GM12878 (cell line): ENCODE measurements around the gene SNRPB2.

Source experiments
- EP300 ChIP-seq, 2 experiments: fragments of 150-350 bp in 1 of 2; IDR thresholded peaks; 2 replicates each; pipeline ENCODE4 v1.6.1; 2011 to 2012; ENCODE audit warnings: low read depth in 2 of 2, low read length in 2 of 2, borderline replicate concordance in 1 of 2, improper control_type of control experiment in 1 of 2, inconsistent platforms in 1 of 2; ENCODE audit not compliant: control insufficient read depth in 1 of 2
- ESRRA ChIP-seq: IDR thresholded peaks from 2 replicates; pipeline ENCODE4 v1.6.1; 2012; ENCODE audit warnings: mild to moderate bottlenecking, low read length, improper control_type of control experiment
- POLR2AphosphoS5 ChIP-seq: IDR thresholded peaks from 2 replicates; pipeline ENCODE4 v1.6.1; 2011; ENCODE audit warnings: mild to moderate bottlenecking, low read length, inconsistent platforms
- RCOR1 ChIP-seq: conservative IDR thresholded peaks from 2 replicates; pipeline ENCODE4 v1.6.1; 2012; ENCODE audit warnings: low read depth, low read length, improper control_type of control experiment
- SUPT20H ChIP-seq: IDR thresholded peaks from 2 replicates; pipeline ENCODE4 v1.6.1; 2011; ENCODE audit warnings: low read depth, mild to moderate bottlenecking, low read length, moderate library complexity, borderline replicate concordance; ENCODE audit not compliant: control insufficient read depth
- TAF1 ChIP-seq: IDR thresholded peaks from 2 replicates; pipeline ENCODE4 v1.6.1; 2011; ENCODE audit warnings: mild to moderate bottlenecking, low read depth, low read length, borderline replicate concordance
- ZSCAN29 ChIP-seq: fragments of 450-650 bp; IDR thresholded peaks from 2 replicates; pipeline ENCODE4 v1.6.1; 2017; ENCODE audit warnings: mild to moderate bottlenecking, moderate library complexity
- TF ChIP-seq, protein P1 (sequence below), 3 experiments: IDR thresholded peaks in 2 of 3; conservative IDR thresholded peaks in 1 of 3; 2 replicates each; pipeline ENCODE4 v1.5.1; 2011; ENCODE audit warnings: low read depth in 3 of 3, low read length in 3 of 3, mild to moderate bottlenecking in 3 of 3, control low read depth in 2 of 3, moderate library complexity in 2 of 3, inconsistent platforms in 1 of 3, mixed read lengths in 1 of 3; ENCODE audit not compliant: control insufficient read depth in 2 of 3, insufficient read depth in 1 of 3; ENCODE audit errors: extremely low read depth in 1 of 3
- TF ChIP-seq, protein P2 (sequence below): IDR thresholded peaks from 2 replicates; pipeline ENCODE4 v1.6.1; 2012; ENCODE audit warnings: low read depth, low read length, improper control_type of control experiment
- TF ChIP-seq, protein P3 (sequence below): fragments of 450-650 bp; IDR thresholded peaks from 2 replicates; pipeline ENCODE4 v1.6.1; 2017; ENCODE audit warnings: mild to moderate bottlenecking, low read depth, inconsistent platforms; ENCODE audit not compliant: poor library complexity, severe bottlenecking

DNA sequence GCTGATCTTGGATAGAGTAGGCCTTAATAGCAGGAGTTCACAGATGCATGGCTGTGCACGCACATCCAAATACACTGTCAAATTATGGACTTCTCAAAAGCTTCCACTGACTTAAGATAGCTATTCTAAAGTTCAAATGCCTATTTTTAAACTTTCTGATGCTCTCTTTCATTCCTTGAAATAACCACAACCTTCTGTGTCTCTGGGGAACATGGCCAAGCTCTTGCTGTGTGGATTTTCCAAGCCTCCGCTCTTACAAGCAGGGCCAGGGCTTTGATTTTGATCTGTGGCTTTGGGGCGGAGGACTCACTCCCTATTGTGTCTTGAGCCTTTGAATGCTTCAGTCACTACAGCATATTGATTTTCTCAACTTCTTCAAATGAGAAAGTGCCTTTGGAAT lies 35.7 kb upstream of the SNRPB2 start:
- TF ChIP-seq ESRRA (no peak), ZSCAN29 (no peak), POLR2AphosphoS5 (no peak), TAF1 (no peak), SUPT20H (no peak), RCOR1 (no peak), EP300 (IDR thresholded peaks at IDR 0.05; ENCODE audit: borderline replicate concordance in 1 of 2, control insufficient read depth in 1 of 2, low read depth in 2 of 2, low read length in 2 of 2) (no peak)
- TF ChIP-seq, protein P1, sequence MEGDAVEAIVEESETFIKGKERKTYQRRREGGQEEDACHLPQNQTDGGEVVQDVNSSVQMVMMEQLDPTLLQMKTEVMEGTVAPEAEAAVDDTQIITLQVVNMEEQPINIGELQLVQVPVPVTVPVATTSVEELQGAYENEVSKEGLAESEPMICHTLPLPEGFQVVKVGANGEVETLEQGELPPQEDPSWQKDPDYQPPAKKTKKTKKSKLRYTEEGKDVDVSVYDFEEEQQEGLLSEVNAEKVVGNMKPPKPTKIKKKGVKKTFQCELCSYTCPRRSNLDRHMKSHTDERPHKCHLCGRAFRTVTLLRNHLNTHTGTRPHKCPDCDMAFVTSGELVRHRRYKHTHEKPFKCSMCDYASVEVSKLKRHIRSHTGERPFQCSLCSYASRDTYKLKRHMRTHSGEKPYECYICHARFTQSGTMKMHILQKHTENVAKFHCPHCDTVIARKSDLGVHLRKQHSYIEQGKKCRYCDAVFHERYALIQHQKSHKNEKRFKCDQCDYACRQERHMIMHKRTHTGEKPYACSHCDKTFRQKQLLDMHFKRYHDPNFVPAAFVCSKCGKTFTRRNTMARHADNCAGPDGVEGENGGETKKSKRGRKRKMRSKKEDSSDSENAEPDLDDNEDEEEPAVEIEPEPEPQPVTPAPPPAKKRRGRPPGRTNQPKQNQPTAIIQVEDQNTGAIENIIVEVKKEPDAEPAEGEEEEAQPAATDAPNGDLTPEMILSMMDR (IDR thresholded peaks at IDR 0.05 in 2 of 3, conservative IDR thresholded peaks at IDR 0.05 in 1 of 3; ENCODE audit: control insufficient read depth in 2 of 3, extremely low read depth in 1 of 3, insufficient read depth in 1 of 3, low read depth in 3 of 3, low read length in 3 of 3), result no peak
- TF ChIP-seq, protein P2, sequence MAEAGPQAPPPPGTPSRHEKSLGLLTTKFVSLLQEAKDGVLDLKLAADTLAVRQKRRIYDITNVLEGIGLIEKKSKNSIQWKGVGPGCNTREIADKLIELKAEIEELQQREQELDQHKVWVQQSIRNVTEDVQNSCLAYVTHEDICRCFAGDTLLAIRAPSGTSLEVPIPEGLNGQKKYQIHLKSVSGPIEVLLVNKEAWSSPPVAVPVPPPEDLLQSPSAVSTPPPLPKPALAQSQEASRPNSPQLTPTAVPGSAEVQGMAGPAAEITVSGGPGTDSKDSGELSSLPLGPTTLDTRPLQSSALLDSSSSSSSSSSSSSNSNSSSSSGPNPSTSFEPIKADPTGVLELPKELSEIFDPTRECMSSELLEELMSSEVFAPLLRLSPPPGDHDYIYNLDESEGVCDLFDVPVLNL, result no peak
- TF ChIP-seq, protein P3, sequence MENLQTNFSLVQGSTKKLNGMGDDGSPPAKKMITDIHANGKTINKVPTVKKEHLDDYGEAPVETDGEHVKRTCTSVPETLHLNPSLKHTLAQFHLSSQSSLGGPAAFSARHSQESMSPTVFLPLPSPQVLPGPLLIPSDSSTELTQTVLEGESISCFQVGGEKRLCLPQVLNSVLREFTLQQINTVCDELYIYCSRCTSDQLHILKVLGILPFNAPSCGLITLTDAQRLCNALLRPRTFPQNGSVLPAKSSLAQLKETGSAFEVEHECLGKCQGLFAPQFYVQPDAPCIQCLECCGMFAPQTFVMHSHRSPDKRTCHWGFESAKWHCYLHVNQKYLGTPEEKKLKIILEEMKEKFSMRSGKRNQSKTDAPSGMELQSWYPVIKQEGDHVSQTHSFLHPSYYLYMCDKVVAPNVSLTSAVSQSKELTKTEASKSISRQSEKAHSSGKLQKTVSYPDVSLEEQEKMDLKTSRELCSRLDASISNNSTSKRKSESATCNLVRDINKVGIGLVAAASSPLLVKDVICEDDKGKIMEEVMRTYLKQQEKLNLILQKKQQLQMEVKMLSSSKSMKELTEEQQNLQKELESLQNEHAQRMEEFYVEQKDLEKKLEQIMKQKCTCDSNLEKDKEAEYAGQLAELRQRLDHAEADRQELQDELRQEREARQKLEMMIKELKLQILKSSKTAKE, result no peak
